Fibroblast of mammary gland (primary cell): ENCODE measurements around the gene CORO2B.

ENCODE experiments used
- DNase-seq: peaks from one replicate; pipeline ENCODE4 v3.0.0-alpha.2; 2010; ENCODE audit warnings: low read depth
- H3K4me3 ChIP-seq: 2 replicates; pipeline ENCODE4 v1.5.1; 2011; ENCODE audit warnings: low read depth, mild to moderate bottlenecking, low read length, moderate library complexity; ENCODE audit not compliant: control insufficient read depth
- CTCF ChIP-seq: conservative IDR thresholded peaks from 2 replicates; pipeline ENCODE4 v1.5.1; 2011; ENCODE audit warnings: low read depth, low read length, inconsistent platforms; ENCODE audit not compliant: control insufficient read depth, insufficient read depth

CORO2B gene

GRCh38 chr15:68553994-68554720, 24.6 kb upstream of the CORO2B start:
- TF ChIP-seq CTCF: peak; percentile 68
- peak; percentile 65 for DNase-seq
- no peak overlapping the region for H3K4me3 ChIP-seq

- no peak for DNase-seq
- no peak for TF ChIP-seq CTCF
- no peak overlapping the region for H3K4me3 ChIP-seq
These were observed 23.8 kb upstream of the CORO2B start for GRCh38 chr15:68554721-68555678.

GRCh38 chr15:68555679-68556037, 23.1 kb upstream of the CORO2B start:
- no peak for DNase-seq
- H3K4me3 ChIP-seq: no peak overlapping the region
- no peak for TF ChIP-seq CTCF

- TF ChIP-seq CTCF: no peak
- no peak overlapping the region for H3K4me3 ChIP-seq
- no peak for DNase-seq
These were observed 22.4 kb upstream of the CORO2B start for GRCh38 chr15:68556139-68556990.

- TF ChIP-seq CTCF: no peak
- no peak for DNase-seq
- no peak overlapping the region for H3K4me3 ChIP-seq
These were observed 21.1 kb upstream of the CORO2B start for GRCh38 chr15:68557469-68558317.
